Activated naive CD8-positive, alpha-beta T cell treated with anti-CD3 and anti-CD28 coated beads, Interleukin-2, amount 10 ng/mL, durations not matched to agents 7 days and 5 days (primary cell): ENCODE measurements around the gene PTPRD. TPM values are rescaled to one million over a fixed set of nuclear protein-coding genes. Genes with fewer than 3 reads are reported as not detected.

Experiments used
- ATAC-seq: fragments of 150-1000 bp; cut with Tn5 transposase; one replicate; pipeline ENCODE4 v1.10.0; 2021; ENCODE audit warnings: low read depth, moderate library complexity
- POLR2A ChIA-PET: fragments of 350-600 bp; sonication (Branson Sonifier 250); formaldehyde crosslinking; loops from one replicate; lab custom pipeline; 2021; ENCODE audit warnings: antibody characterized with exemption; lab: Charles Lee
- DNase-seq: peaks from one replicate; pipeline ENCODE4 v3.0.0; 2021
- H3K27ac Mint-ChIP-seq: one replicate; pipeline ENCODE4 v1.8.0; 2022; ENCODE audit warnings: mild to moderate bottlenecking, mixed read lengths
- H3K27me3 Mint-ChIP-seq: one replicate; pipeline ENCODE4 v1.8.0; 2022; ENCODE audit warnings: mild to moderate bottlenecking, moderate library complexity, mixed read lengths
- H3K36me3 Mint-ChIP-seq: one replicate; pipeline ENCODE4 v1.8.0; 2021; ENCODE audit warnings: mild to moderate bottlenecking, mixed read lengths
- H3K4me1 Mint-ChIP-seq: one replicate; pipeline ENCODE4 v1.8.0; 2021; ENCODE audit warnings: mixed read lengths
- H3K4me3 Mint-ChIP-seq: one replicate; pipeline ENCODE4 v1.8.0; 2022; ENCODE audit warnings: mild to moderate bottlenecking, moderate library complexity, mixed read lengths
- H3K9me3 Mint-ChIP-seq: one replicate; pipeline ENCODE4 v1.8.0; 2021; ENCODE audit warnings: mixed read lengths
- total RNA-seq, 2 experiments: library from RNA; stranded (reverse); gene quantifications; one replicate each; pipeline ENCODE4 v1.2.3, GENCODE V29; 2021

PTPRD gene
- total RNA-seq, 2 experiments from 2014 or later = not detected

- POLR2A ChIA-PET = no interaction called here
- no peak overlapping the region for H3K27ac Mint-ChIP-seq
- no peaks in the 10 kb centered on the region for H3K36me3 Mint-ChIP-seq
- DNase-seq (no peak), ATAC-seq (no peak)
- no peaks in the 10 kb centered on the region for H3K4me1 Mint-ChIP-seq
- no peaks in the 10 kb centered on the region for H3K27me3 Mint-ChIP-seq
- H3K4me3 Mint-ChIP-seq = no peak overlapping the region
- no peaks in the 10 kb centered on the region for H3K9me3 Mint-ChIP-seq
Observed at GRCh38 chr9:8693464-8693863, 1919.3 kb downstream of the PTPRD start.

DNA sequence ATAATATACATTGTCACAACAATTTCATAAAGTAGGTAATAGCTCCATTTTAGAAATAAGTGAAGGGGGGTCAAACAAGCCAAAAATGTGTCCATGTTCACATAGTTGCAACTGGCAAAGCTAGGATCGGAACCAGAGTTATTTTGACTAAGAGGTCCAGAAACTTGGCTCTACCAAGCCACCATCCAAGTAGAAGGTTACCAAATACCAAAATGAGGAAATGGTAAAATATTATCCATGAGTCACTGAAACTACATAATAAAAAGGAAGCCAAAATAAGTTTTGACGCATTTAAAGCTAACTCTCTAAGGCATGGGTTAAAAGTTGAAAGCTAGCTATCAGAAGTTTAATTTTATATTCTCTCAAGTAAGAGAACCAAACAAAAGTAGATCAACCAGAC lies 1926.3 kb downstream of the PTPRD start:
- Mint-ChIP-seq H3K4me1 (no peaks in the 10 kb centered on the region), H3K27me3 (no peaks in the 10 kb centered on the region), H3K4me3 (no peak overlapping the region), H3K36me3 (no peaks in the 10 kb centered on the region), H3K9me3 (no peaks in the 10 kb centered on the region), H3K27ac (no peak overlapping the region)
- no peak for DNase-seq
- no peak for ATAC-seq
- POLR2A ChIA-PET = no interaction called here

GRCh38 chr9:8685825-8686224 lies 1927.0 kb downstream of the PTPRD start:
- POLR2A ChIA-PET = no interaction called here
- H3K9me3 Mint-ChIP-seq = no peaks in the 10 kb centered on the region
- ATAC-seq = no peak

DNA sequence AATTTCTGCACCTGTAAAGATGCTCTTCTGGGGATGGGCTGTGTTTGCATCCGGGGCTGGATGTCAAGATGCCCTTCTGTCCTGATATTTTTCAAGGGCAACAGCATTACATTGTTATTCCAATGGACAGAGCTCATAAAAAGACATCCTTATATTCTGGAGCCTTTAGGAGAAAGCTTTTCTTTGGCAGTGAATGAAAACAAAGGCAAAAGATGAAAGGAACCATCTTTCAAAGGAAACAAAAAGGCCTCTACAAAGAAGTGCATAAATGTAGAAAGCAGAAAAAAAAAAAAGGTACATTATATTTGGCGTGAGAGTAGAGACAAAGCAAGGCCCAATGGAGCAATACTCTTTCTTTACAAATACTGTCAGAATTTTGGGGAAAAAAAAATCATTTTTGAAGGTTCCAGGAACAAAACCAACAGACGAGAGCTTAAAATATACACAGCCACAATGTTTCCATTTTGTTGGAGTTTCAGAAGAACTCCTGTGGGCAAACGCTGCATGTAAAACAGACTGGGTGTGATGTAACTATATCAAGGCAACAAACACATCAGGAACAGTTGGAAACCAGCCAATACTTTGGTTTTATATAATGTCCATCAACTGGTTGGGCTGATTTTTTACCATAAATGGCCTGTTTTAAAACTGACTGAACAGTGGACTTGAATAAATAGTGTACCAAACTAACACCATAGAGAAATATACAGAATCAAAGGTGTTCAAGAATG lies 1927.7 kb downstream of the PTPRD start:
- ATAC-seq = no peak
- no peak for DNase-seq
- no peak overlapping the region for H3K27ac Mint-ChIP-seq
- H3K27me3 Mint-ChIP-seq = no peaks in the 10 kb centered on the region
- H3K36me3 Mint-ChIP-seq = no peaks in the 10 kb centered on the region
- POLR2A ChIA-PET = no interaction called here
- H3K9me3 Mint-ChIP-seq = no peaks in the 10 kb centered on the region
- H3K4me1 Mint-ChIP-seq = no peaks in the 10 kb centered on the region
- H3K4me3 Mint-ChIP-seq = no peak overlapping the region

More at GRCh38 chr9:8685825-8686224, 1927.0 kb downstream of the PTPRD start:
- no peaks in the 10 kb centered on the region for H3K36me3 Mint-ChIP-seq
- no peaks in the 10 kb centered on the region for H3K4me1 Mint-ChIP-seq
- no peaks in the 10 kb centered on the region for H3K27me3 Mint-ChIP-seq
- no peak overlapping the region for H3K27ac Mint-ChIP-seq
- H3K4me3 Mint-ChIP-seq = no peak overlapping the region
- DNase-seq = no peak

DNA sequence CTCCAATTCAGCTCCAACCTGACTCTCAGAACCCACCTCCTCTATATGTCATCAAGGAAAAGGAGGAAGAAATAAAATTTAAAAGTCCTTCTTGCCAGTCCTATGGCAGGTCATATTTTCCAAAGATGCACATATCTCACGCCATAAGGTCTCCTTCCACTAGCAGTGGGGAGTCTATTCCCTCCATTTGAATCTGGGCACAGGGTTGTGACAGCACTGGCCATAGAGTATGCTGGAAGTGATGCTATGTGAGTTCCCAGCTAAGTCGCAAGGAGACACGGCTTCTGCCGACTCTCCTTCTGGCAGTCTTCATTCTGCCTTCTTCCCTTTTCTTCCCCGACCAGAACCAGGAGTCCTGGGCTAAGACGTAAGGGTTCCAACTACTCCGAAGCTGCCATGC lies 1929.3 kb downstream of the PTPRD start:
- Mint-ChIP-seq H3K27ac (no peak overlapping the region), H3K27me3 (no peaks in the 10 kb centered on the region), H3K4me1 (no peaks in the 10 kb centered on the region), H3K9me3 (no peaks in the 10 kb centered on the region), H3K4me3 (no peak overlapping the region), H3K36me3 (no peaks in the 10 kb centered on the region)
- ATAC-seq (no peak), DNase-seq (no peak)
- POLR2A ChIA-PET = no interaction called here

GRCh38 chr9:8680658-8681057 lies 1932.1 kb downstream of the PTPRD start:
- POLR2A ChIA-PET = no interaction called here

DNA sequence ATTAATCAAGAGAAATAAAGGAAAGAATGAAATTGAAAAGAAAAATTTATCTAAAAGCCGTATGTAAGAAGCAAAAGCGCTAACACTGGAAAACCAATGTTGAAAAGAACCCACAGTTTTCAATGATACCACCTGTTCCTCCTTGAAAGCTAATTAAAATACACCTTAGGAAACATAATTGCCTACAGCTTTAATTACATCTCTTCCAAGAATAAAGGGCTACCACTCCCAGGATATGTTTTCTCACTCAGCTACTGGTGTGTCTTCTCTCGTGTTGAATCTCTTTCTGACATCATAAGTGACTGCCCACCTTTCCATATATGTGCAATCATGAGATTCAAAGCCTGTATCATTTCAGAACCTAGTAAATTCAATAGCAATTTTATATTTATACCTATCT lies 1932.6 kb downstream of the PTPRD start:
- Mint-ChIP-seq H3K9me3 (no peaks in the 10 kb centered on the region), H3K4me1 (no peaks in the 10 kb centered on the region), H3K36me3 (no peaks in the 10 kb centered on the region), H3K27ac (no peak overlapping the region), H3K4me3 (no peak overlapping the region), H3K27me3 (no peaks in the 10 kb centered on the region)
- POLR2A ChIA-PET = no interaction called here
- no peak for ATAC-seq
- DNase-seq = no peak

More at GRCh38 chr9:8680658-8681057, 1932.1 kb downstream of the PTPRD start:
- no peak for DNase-seq
- no peak overlapping the region for H3K4me3 Mint-ChIP-seq
- no peak for ATAC-seq
- no peaks in the 10 kb centered on the region for H3K36me3 Mint-ChIP-seq
- no peaks in the 10 kb centered on the region for H3K4me1 Mint-ChIP-seq
- no peaks in the 10 kb centered on the region for H3K27me3 Mint-ChIP-seq
- no peak overlapping the region for H3K27ac Mint-ChIP-seq
- H3K9me3 Mint-ChIP-seq = no peaks in the 10 kb centered on the region

DNA sequence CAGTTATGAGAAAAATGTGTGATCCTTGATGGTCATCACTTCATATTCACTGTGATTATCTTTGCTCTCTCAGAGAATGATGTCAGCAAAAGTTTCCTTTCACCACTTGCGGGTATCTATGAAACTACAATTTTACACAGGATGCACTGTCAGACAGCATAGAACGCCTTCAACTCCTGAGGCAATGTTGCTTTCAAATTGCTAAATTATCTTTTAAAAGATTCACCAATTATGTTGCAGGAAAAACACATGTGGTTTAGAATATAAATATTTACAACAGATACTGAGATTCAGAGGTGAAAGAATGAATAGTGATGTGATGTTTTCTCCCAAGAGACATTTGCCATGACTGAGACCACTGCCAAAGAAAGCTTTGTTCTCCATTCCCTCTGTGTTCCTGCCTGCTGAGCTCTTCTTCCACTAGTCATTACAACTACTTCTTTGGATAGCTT lies 1933.4 kb downstream of the PTPRD start:
- POLR2A ChIA-PET = no interaction called here
- Mint-ChIP-seq H3K27ac (no peak overlapping the region), H3K9me3 (no peaks in the 10 kb centered on the region), H3K4me1 (no peaks in the 10 kb centered on the region), H3K27me3 (no peaks in the 10 kb centered on the region), H3K36me3 (no peaks in the 10 kb centered on the region), H3K4me3 (no peak overlapping the region)
- DNase-seq (no peak), ATAC-seq (no peak)

DNA sequence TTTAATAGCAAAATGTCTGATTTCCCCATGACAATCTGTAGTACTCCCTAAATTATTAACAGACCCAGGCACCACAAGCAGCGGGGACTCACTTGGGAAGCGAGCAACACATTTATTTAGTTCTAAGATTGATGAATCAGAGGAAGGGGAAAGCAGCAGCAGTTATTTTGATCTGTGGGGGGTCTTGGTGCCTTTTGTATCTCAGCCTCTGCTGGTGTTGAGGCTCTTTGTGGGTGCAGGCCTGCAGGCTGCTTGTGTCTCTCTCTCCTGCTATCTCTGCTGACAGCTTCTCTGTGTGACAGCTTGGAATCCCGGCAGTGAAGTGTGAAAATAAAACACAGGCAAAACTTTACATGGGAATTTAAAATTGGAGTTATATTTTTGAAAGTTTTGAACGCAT lies 1935.1 kb downstream of the PTPRD start:
- no peak overlapping the region for H3K27ac Mint-ChIP-seq
- H3K27me3 Mint-ChIP-seq = no peaks in the 10 kb centered on the region
- POLR2A ChIA-PET = no interaction called here
- no peaks in the 10 kb centered on the region for H3K36me3 Mint-ChIP-seq
- DNase-seq (no peak), ATAC-seq (no peak)
- H3K4me1 Mint-ChIP-seq = no peaks in the 10 kb centered on the region
- H3K9me3 Mint-ChIP-seq = no peaks in the 10 kb centered on the region
- no peak overlapping the region for H3K4me3 Mint-ChIP-seq

- H3K36me3 Mint-ChIP-seq = no peaks in the 10 kb centered on the region
- no peak for ATAC-seq
- H3K27me3 Mint-ChIP-seq = peaks cover 2% of the 10 kb centered on the region
- no peak overlapping the region for H3K4me3 Mint-ChIP-seq
- H3K4me1 Mint-ChIP-seq = no peaks in the 10 kb centered on the region
- H3K27ac Mint-ChIP-seq = no peak overlapping the region
- DNase-seq = no peak
- no peaks in the 10 kb centered on the region for H3K9me3 Mint-ChIP-seq
- POLR2A ChIA-PET = no interaction called here
Observed at GRCh38 chr9:8674536-8674935, 1938.3 kb downstream of the PTPRD start.

DNA sequence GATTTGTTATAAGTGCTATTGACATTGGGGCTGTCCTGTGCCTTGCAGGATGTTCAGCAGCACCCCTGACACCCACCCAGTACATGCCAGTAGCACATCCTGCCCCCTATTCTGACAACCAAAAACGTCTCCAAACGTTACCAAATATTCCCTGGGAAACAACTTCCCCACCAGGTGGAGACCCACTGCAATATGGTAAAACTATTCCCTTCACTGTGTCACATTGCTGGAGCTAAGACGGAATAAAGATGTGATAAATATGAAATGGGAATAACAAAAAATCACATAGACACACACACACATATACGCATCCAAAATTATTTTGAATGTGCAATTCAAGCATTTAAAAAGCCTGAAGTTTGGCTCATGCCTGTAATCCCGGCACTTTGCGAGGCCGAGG lies 1939.0 kb downstream of the PTPRD start:
- Mint-ChIP-seq H3K27ac (no peak overlapping the region), H3K36me3 (no peaks in the 10 kb centered on the region), H3K27me3 (peaks cover 3% of the 10 kb centered on the region), H3K4me1 (no peaks in the 10 kb centered on the region), H3K4me3 (no peak overlapping the region), H3K9me3 (no peaks in the 10 kb centered on the region)
- DNase-seq = no peak
- POLR2A ChIA-PET = no interaction called here
- no peak for ATAC-seq

DNA sequence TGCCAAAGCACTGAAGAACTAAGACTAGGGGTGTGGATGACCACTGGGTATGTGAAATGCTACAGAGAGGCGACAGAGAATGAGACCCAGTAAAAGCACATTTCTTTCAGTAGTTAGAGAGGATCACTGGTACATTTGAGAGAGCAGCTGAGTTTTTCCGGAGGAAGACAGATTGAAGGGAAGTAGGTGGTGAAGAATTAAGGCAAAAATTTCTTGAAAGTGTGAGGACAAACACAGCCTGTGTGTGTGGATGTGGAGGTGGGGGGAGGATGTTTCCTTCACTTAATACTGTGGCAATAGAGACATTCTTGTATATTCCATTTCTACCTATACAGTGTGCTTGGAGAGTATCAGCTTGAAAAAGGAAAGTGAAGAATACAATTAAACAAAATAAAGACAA lies 1942.1 kb downstream of the PTPRD start:
- POLR2A ChIA-PET = no interaction called here
- no peaks in the 10 kb centered on the region for H3K9me3 Mint-ChIP-seq

GRCh38 chr9:8668751-8669150 lies 1944.1 kb downstream of the PTPRD start:
- H3K9me3 Mint-ChIP-seq = no peaks in the 10 kb centered on the region
- DNase-seq (no peak), ATAC-seq (no peak)
- POLR2A ChIA-PET = no interaction called here
- H3K4me3 Mint-ChIP-seq = no peak overlapping the region
- peaks cover 3% of the 10 kb centered on the region for H3K27me3 Mint-ChIP-seq
- no peaks in the 10 kb centered on the region for H3K4me1 Mint-ChIP-seq
- no peak overlapping the region for H3K27ac Mint-ChIP-seq
- no peaks in the 10 kb centered on the region for H3K36me3 Mint-ChIP-seq

More for the DNA sequence above, 1942.1 kb downstream of the PTPRD start:
- H3K27ac Mint-ChIP-seq = no peak overlapping the region
- DNase-seq (no peak), ATAC-seq (no peak)
- peaks cover 3% of the 10 kb centered on the region for H3K27me3 Mint-ChIP-seq
- no peaks in the 10 kb centered on the region for H3K36me3 Mint-ChIP-seq
- H3K4me1 Mint-ChIP-seq = no peaks in the 10 kb centered on the region
- no peak overlapping the region for H3K4me3 Mint-ChIP-seq

DNA sequence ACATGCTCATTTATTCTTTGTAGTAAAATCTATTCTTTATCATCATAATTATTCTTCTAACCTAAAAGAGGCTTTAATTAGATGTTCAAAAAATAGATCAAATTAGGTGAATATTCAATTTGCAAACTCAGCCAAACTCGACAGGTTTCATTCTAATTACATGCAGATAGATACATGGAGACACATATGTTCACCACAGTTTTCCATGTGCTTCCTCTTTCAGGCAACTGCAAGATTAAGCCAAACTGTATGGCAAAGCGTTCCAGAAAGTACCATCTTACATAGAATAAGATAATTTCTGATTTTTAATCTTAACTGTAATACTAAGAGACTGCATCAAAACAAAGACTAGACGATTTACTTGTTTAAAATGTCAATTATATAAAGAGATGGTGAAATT lies 1944.6 kb downstream of the PTPRD start:
- H3K27ac Mint-ChIP-seq = no peak overlapping the region
- DNase-seq = no peak
- H3K4me1 Mint-ChIP-seq = no peaks in the 10 kb centered on the region
- no peaks in the 10 kb centered on the region for H3K36me3 Mint-ChIP-seq
- no peak for ATAC-seq
- no peak overlapping the region for H3K4me3 Mint-ChIP-seq
- POLR2A ChIA-PET = no interaction called here
- peaks cover 3% of the 10 kb centered on the region for H3K27me3 Mint-ChIP-seq
- H3K9me3 Mint-ChIP-seq = no peaks in the 10 kb centered on the region
